Neural progenitor cell (in vitro differentiated cells): ENCODE data around the gene CLTB.

Experiments
- EZH2phosphoT487 ChIP-seq: fragments of 200-600 bp; sonication (generic); IDR thresholded peaks from 2 replicates; pipeline ENCODE4 v1.6.1; 2017; ENCODE audit warnings: antibody characterized with exemption
- TF ChIP-seq, protein P1 (sequence below): fragments of 200-600 bp; sonication (generic); IDR thresholded peaks from 2 replicates; pipeline ENCODE4 v1.5.1; 2017; ENCODE audit warnings: antibody characterized with exemption, mild to moderate bottlenecking

GRCh38 chr5:176427971-176428370, 11.6 kb upstream of the CLTB start:
- TF ChIP-seq, protein P1, sequence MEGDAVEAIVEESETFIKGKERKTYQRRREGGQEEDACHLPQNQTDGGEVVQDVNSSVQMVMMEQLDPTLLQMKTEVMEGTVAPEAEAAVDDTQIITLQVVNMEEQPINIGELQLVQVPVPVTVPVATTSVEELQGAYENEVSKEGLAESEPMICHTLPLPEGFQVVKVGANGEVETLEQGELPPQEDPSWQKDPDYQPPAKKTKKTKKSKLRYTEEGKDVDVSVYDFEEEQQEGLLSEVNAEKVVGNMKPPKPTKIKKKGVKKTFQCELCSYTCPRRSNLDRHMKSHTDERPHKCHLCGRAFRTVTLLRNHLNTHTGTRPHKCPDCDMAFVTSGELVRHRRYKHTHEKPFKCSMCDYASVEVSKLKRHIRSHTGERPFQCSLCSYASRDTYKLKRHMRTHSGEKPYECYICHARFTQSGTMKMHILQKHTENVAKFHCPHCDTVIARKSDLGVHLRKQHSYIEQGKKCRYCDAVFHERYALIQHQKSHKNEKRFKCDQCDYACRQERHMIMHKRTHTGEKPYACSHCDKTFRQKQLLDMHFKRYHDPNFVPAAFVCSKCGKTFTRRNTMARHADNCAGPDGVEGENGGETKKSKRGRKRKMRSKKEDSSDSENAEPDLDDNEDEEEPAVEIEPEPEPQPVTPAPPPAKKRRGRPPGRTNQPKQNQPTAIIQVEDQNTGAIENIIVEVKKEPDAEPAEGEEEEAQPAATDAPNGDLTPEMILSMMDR, result no peak
- no peak for TF ChIP-seq EZH2phosphoT487
